Neural cell (in vitro differentiated cells): ENCODE data around the gene PCDHA6.

Experiments
- CTCF ChIP-seq: fragments of 450-650 bp; IDR thresholded peaks from 2 replicates; pipeline ENCODE4 v1.5.1; 2014; ENCODE audit warnings: antibody characterized with exemption, mild to moderate bottlenecking, moderate library complexity; ENCODE audit not compliant: poor library complexity, severe bottlenecking
- EP300 ChIP-seq: fragments of 450-650 bp; conservative IDR thresholded peaks from 2 replicates; pipeline ENCODE4 v1.6.1; 2014; ENCODE audit warnings: antibody characterized with exemption, mild to moderate bottlenecking, moderate library complexity; ENCODE audit not compliant: poor library complexity, severe bottlenecking
- EZH2 ChIP-seq: fragments of 200-600, 300-800 bp; shearing (Covaris generic), sonication (generic); IDR thresholded peaks from 2 replicates; pipeline ENCODE4 v1.6.1; 2014; ENCODE audit warnings: antibody characterized with exemption, low read length, borderline replicate concordance, mild to moderate bottlenecking; ENCODE audit not compliant: insufficient read depth, poor library complexity, severe bottlenecking
- POLR2AphosphoS5 ChIP-seq: IDR thresholded peaks from 2 replicates; pipeline ENCODE4 v1.6.1; 2012
- REST ChIP-seq: IDR thresholded peaks from 2 replicates; pipeline ENCODE4 v1.6.1; 2012; ENCODE audit warnings: borderline replicate concordance
- SMC3 ChIP-seq: fragments of 450-650 bp; conservative IDR thresholded peaks from 2 replicates; pipeline ENCODE4 v1.6.1; 2014; ENCODE audit warnings: antibody characterized with exemption, mild to moderate bottlenecking, moderate library complexity; ENCODE audit not compliant: poor library complexity

GRCh38 chr5:140822281-140822629, 5.5 kb upstream of the PCDHA6 start:
- no peak for TF ChIP-seq POLR2AphosphoS5
- TF ChIP-seq EP300: no peak
- TF ChIP-seq CTCF: no peak
- no peak for TF ChIP-seq EZH2
- TF ChIP-seq SMC3: no peak
- TF ChIP-seq REST: no peak
